Aorta (tissue), 5 donors: ENCODE data around the gene ADAMTSL1. TPM values are rescaled to one million over a fixed set of nuclear protein-coding genes. Genes with fewer than 3 reads are reported as not detected.

Experiments
- ATAC-seq: fragments of 200-7000 bp; cut with Tn5 transposase; one replicate; pipeline ENCODE4 v1.9.1; 2022; ENCODE audit warnings: moderate library complexity; ENCODE audit not compliant: low FRiP score
- DNase-seq, 2 donors: peaks; one replicate each; pipeline ENCODE4 v3.0.0-alpha.2; 2020
- H3K27ac ChIP-seq, 2 donors: one replicate each; pipeline ENCODE4 v1.5.1; 2013; ENCODE audit warnings: low read length in 2 of 2, mild to moderate bottlenecking in 2 of 2, moderate library complexity in 2 of 2, control low read depth in 1 of 2, inconsistent platforms in 1 of 2, low read depth in 1 of 2
- H3K27me3 ChIP-seq, 2 donors: one replicate each; pipeline ENCODE4 v1.6.1; 2013; ENCODE audit warnings: control low read depth in 1 of 2, low read length in 1 of 2, mild to moderate bottlenecking in 1 of 2, moderate library complexity in 1 of 2; ENCODE audit not compliant: insufficient read depth in 2 of 2, control insufficient read depth in 1 of 2
- H3K36me3 ChIP-seq, 2 donors: one replicate each; pipeline ENCODE4 v1.6.1; 2013; ENCODE audit warnings: control low read depth in 1 of 2, low read length in 1 of 2, mild to moderate bottlenecking in 1 of 2; ENCODE audit not compliant: insufficient read depth in 2 of 2, control insufficient read depth in 1 of 2
- H3K4me1 ChIP-seq, 2 donors: one replicate each; pipeline ENCODE4 v1.6.1; 2013; ENCODE audit warnings: low read length in 2 of 2, control low read depth in 1 of 2, mild to moderate bottlenecking in 1 of 2, moderate library complexity in 1 of 2; ENCODE audit not compliant: insufficient read depth in 2 of 2, control insufficient read depth in 1 of 2
- H3K4me3 ChIP-seq, 2 donors: one replicate each; pipeline ENCODE4 v1.5.1; 2013; ENCODE audit warnings: low read length in 2 of 2, control low read depth in 1 of 2, mild to moderate bottlenecking in 1 of 2
- H3K9me3 ChIP-seq: one replicate; pipeline ENCODE4 v1.6.1; 2013; ENCODE audit warnings: mild to moderate bottlenecking, low read length; ENCODE audit not compliant: control insufficient read depth
- WGBS, 2 donors: extraction: QIAGEN DNeasy Blood & Tissue Kit; methylation state at CpG; one replicate each; pipeline ENCODE4 v1.1.7; 2013; 5-methylcytosine and 5-hydroxymethylcytosine counted together
- intact Hi-C, 2 donors: fragments of 100-400 bp; cut with DNase I; formaldehyde crosslinking; loops; one replicate each; pipeline versions ENCODE4 v1.14.2 to v1.15.0; 2022
- polyA plus RNA-seq, 2 donors: library from polyadenylated mRNA; stranded (reverse); fragments of 200-250 nt; gene quantifications; one replicate each; pipeline ENCODE4 v1.2.3, GENCODE V29; 2013
- total RNA-seq, 2 donors: library from RNA; stranded (reverse); fragmentation: NEBNext Ultra II Directional; extraction: Animal tissue kit (Norgen Biotek cat#: 25700); gene quantifications; one replicate each; pipeline ENCODE4 v1.2.1, GENCODE V29; 2021
- donor health status: healthy with polysubstance abuse.
- donor health status: Bipolar disorder and iron deficiency.
- donor health status: DM: no; HTN: no; CAD: no.
- donor health status: DM: no; HTN: no; CAD: no.
- donor health status: DM: yes; HTN: yes; CAD: no.

The ADAMTSL1 gene
- total and polyA plus RNA-seq, 4 donors: 6.6 to 54.2 (median 30.0) TPM

DNA sequence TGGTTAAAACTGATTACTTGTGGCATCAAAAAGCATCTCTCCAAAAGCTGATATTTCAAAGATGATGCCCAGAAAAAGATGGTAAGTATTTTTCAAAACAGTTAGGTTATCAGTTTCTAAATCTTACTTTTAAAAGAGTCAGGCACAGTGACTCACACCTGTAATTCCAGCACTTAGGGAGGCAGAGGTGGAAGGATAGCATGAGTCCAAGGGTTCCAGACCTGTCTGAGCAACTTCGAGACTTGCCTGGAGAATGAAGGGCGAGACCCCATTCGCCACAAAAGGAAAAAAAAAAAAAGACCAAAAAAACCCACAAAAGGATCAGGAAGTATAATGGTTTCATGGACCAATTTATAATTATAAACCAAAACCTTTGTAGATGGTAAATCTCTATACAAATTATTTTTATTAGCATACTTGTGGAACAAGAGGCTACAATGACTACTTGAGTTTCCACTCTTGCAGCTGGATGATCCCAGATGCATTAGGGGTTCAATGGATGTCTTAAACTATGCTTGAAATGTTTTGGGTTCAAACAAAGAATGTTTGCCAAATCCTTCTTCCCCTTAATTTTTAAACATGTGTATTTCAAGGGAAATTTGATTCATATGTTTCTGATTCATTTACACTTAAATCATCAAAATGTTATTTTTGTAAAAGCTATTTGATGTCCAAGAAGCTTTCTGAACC lies 96.1 kb downstream of the ADAMTSL1 start:
- H3K4me3 ChIP-seq: no peak overlapping the region
- ATAC-seq: no peak
- peaks cover 0 to 3% of the 10 kb centered on the region in 2 donors for H3K36me3 ChIP-seq
- 98 to 100% methylated on average over 3 of the region's 3 CpGs for WGBS, 2 donors
- no peaks in the 10 kb centered on the region for H3K27me3 ChIP-seq
- H3K27ac ChIP-seq: no peak overlapping the region
- no peak for DNase-seq
- intact Hi-C loops: no loop called here
- no peaks in the 10 kb centered on the region for H3K4me1 ChIP-seq
- no peaks in the 10 kb centered on the region for H3K9me3 ChIP-seq

- H3K9me3 ChIP-seq: no peaks in the 10 kb centered on the region
- ATAC-seq (no peak), DNase-seq (no peak)
- 92 to 95% methylated on average over 1 of the region's 1 CpG for WGBS, 2 donors
- H3K4me3 ChIP-seq: no peak overlapping the region
- H3K27ac ChIP-seq: no peak overlapping the region
- H3K4me1 ChIP-seq: no peaks in the 10 kb centered on the region
- intact Hi-C loops: no loop called here
- no peaks in the 10 kb centered on the region for H3K27me3 ChIP-seq
- peaks cover 0 to 3% of the 10 kb centered on the region in 2 donors for H3K36me3 ChIP-seq
These were observed 99.1 kb downstream of the ADAMTSL1 start for GRCh38 chr9:18573021-18573556.

GRCh38 chr9:18575686-18576085 lies 101.7 kb downstream of the ADAMTSL1 start:
- no peak overlapping the region for H3K4me3 ChIP-seq
- ATAC-seq (no peak), DNase-seq (no peak)
- H3K9me3 ChIP-seq: no peaks in the 10 kb centered on the region
- 0 to 3% methylated on average over 1 of the region's 1 CpG for WGBS, 2 donors
- no peaks in the 10 kb centered on the region for H3K27me3 ChIP-seq
- no peak overlapping the region for H3K27ac ChIP-seq
- no peaks in the 10 kb centered on the region for H3K4me1 ChIP-seq
- intact Hi-C loops: no loop called here
- H3K36me3 ChIP-seq: peaks cover 0 to 3% of the 10 kb centered on the region in 2 donors

- WGBS, 2 donors: 93 to 99% methylated on average over 2 of the region's 2 CpGs
- Histone ChIP-seq H3K9me3 (no peaks in the 10 kb centered on the region), H3K36me3 (no peaks in the 10 kb centered on the region), H3K4me1 (no peaks in the 10 kb centered on the region), H3K27ac (no peak overlapping the region), H3K4me3 (no peak overlapping the region), H3K27me3 (no peaks in the 10 kb centered on the region)
- DNase-seq: no peak
- ATAC-seq: no peak
- intact Hi-C loops: no loop called here
These were observed 105.6 kb downstream of the ADAMTSL1 start for GRCh38 chr9:18579536-18579935.

DNA sequence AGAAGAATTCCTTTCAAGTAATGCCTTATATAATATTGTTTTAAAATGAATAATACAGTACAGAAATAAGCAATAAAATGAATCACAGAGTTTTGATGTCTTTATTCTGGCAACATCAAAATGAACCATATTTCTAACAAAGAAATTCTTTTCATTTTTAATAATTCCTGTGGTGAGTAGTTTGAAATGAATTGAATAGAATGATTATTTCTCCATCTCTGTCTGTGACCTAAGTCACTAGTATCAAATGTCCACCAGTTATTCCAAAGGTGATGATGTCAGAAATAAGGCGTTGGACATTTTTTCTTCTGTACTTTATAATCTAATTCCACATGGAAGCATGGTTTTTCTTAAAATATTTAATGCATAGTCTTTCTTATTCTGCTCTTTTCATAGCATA lies 106.2 kb downstream of the ADAMTSL1 start:
- H3K9me3 ChIP-seq: no peaks in the 10 kb centered on the region
- H3K4me3 ChIP-seq: no peak overlapping the region
- H3K36me3 ChIP-seq: no peaks in the 10 kb centered on the region
- H3K27me3 ChIP-seq: no peaks in the 10 kb centered on the region
- intact Hi-C loops: no loop called here
- ATAC-seq (no peak), DNase-seq (no peak)
- WGBS, 2 donors: 75 to 82% methylated on average over 1 of the region's 1 CpG
- no peak overlapping the region for H3K27ac ChIP-seq
- no peaks in the 10 kb centered on the region for H3K4me1 ChIP-seq

GRCh38 chr9:18585996-18586395 lies 112.0 kb downstream of the ADAMTSL1 start:
- H3K9me3 ChIP-seq: no peaks in the 10 kb centered on the region
- no peaks in the 10 kb centered on the region for H3K27me3 ChIP-seq
- DNase-seq (no peak), ATAC-seq (no peak)
- H3K27ac ChIP-seq: no peak overlapping the region
- H3K4me1 ChIP-seq: no peaks in the 10 kb centered on the region
- H3K36me3 ChIP-seq: no peaks in the 10 kb centered on the region
- no peak overlapping the region for H3K4me3 ChIP-seq
- intact Hi-C loops: no loop called here

GRCh38 chr9:18588002-18588401 lies 114.0 kb downstream of the ADAMTSL1 start:
- Histone ChIP-seq H3K27me3 (no peaks in the 10 kb centered on the region), H3K4me3 (no peak overlapping the region), H3K27ac (no peak overlapping the region), H3K36me3 (no peaks in the 10 kb centered on the region), H3K4me1 (no peaks in the 10 kb centered on the region), H3K9me3 (no peaks in the 10 kb centered on the region)
- intact Hi-C loops: no loop called here
- WGBS, 2 donors: 81 to 86% methylated on average over 2 of the region's 2 CpGs
- DNase-seq: no peak
- no peak for ATAC-seq

DNA sequence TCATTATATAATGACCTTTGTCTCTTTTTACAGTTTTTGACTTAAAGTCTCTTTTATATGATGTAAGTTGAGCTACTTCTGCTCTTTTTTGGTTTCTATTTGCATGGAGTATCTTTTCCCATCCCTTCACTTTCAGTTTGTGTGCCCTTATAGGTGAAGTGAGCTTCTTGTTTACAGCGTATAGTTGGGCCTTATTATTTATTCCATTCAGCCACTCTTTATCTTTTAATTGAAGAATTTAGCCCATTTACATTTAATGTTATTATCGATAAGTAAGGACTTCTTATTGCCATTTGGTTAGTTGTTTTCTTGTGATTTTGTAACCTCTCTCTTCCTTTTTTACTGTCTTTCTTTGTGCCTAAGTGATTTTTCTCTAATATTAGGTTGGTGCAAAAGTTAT lies 117.3 kb downstream of the ADAMTSL1 start:
- H3K9me3 ChIP-seq: no peaks in the 10 kb centered on the region
- intact Hi-C loops: no loop called here
- no peaks in the 10 kb centered on the region for H3K4me1 ChIP-seq
- no peak overlapping the region for H3K27ac ChIP-seq
- H3K4me3 ChIP-seq: no peak overlapping the region
- no peaks in the 10 kb centered on the region for H3K36me3 ChIP-seq
- 98 to 99% methylated on average over 2 of the region's 2 CpGs for WGBS, 2 donors
- H3K27me3 ChIP-seq: no peaks in the 10 kb centered on the region
- no peak for ATAC-seq
- no peak for DNase-seq

- Histone ChIP-seq H3K9me3 (no peaks in the 10 kb centered on the region), H3K27me3 (no peaks in the 10 kb centered on the region), H3K4me1 (peaks cover 0 to 3% of the 10 kb centered on the region in 2 donors), H3K4me3 (no peak overlapping the region), H3K36me3 (no peaks in the 10 kb centered on the region), H3K27ac (no peak overlapping the region)
- ATAC-seq (no peak), DNase-seq (no peak)
- intact Hi-C loops: no loop called here
These were observed 120.9 kb downstream of the ADAMTSL1 start for GRCh38 chr9:18594837-18595236.
